K562 (cell line): ENCODE results near the gene DCAF6.
"Not testable (repeated sequence)": the region's sequence is repeated elsewhere in the genome, so short reads cannot be mapped to it uniquely, and the experiment has no call there.

ENCODE experiments used
- MEF2A ChIP-seq: IDR thresholded peaks from 2 replicates; pipeline ENCODE4 v1.6.1; 2011; ENCODE audit warnings: low read depth, mild to moderate bottlenecking, low read length, moderate library complexity; ENCODE audit not compliant: control insufficient read depth
- SMAD1 ChIP-seq: fragments of 150-350 bp; IDR thresholded peaks from 2 replicates; pipeline ENCODE4 v1.6.1; 2014; ENCODE audit warnings: low read length, low read depth; ENCODE audit not compliant: partially characterized antibody

- not testable (repeated sequence) for TF ChIP-seq SMAD1, MEF2A
Observed at GRCh38 chr1:168056152-168056551, 119.7 kb downstream of the DCAF6 start.
